Neural cell (in vitro differentiated cells): ENCODE results near the gene NHS. TPM values are rescaled to one million over a fixed set of nuclear protein-coding genes. Genes with fewer than 3 reads are reported as not detected.

ENCODE experiments used
- H2AFZ ChIP-seq: fragments of 200-600, 300-800 bp; sonication (generic), shearing (Covaris generic); 2 replicates; pipeline ENCODE4 v1.6.0; 2014; ENCODE audit warnings: low read depth, mild to moderate bottlenecking, antibody characterized with exemption, low read length, moderate library complexity
- H3F3A ChIP-seq: fragments of 200-600 bp; shearing (Covaris generic); 2 replicates; pipeline ENCODE4 v1.6.1; 2016; ENCODE audit warnings: mild to moderate bottlenecking, moderate library complexity, mixed read lengths, antibody characterized with exemption, low read length; ENCODE audit not compliant: insufficient read depth, poor library complexity, severe bottlenecking
- H3K27ac ChIP-seq: fragments of 200-600, 300-800 bp; sonication (generic), shearing (Covaris generic); 2 replicates; pipeline ENCODE4 v1.5.1; 2014; ENCODE audit warnings: mild to moderate bottlenecking, low read length, moderate library complexity
- H3K27me3 ChIP-seq: fragments of 300-800, 200-600 bp; sonication (generic), shearing (Covaris generic); 2 replicates; pipeline ENCODE4 v1.6.0; 2014; ENCODE audit warnings: mild to moderate bottlenecking, low read depth, low read length, moderate library complexity; ENCODE audit not compliant: insufficient read depth
- H3K36me3 ChIP-seq: fragments of 300-800, 200-600 bp; sonication (generic), shearing (Covaris generic); 2 replicates; pipeline ENCODE4 v1.5.1; 2014; ENCODE audit warnings: mild to moderate bottlenecking, antibody characterized with exemption, low read length, moderate library complexity; ENCODE audit not compliant: insufficient read depth
- H3K4me2 ChIP-seq: fragments of 300-800, 200-600 bp; sonication (generic), shearing (Covaris generic); 2 replicates; pipeline ENCODE4 v1.6.0; 2014; ENCODE audit warnings: mild to moderate bottlenecking, low read length
- H3K4me3 ChIP-seq: fragments of 300-800, 200-600 bp; sonication (generic), shearing (Covaris generic); 2 replicates; pipeline ENCODE4 v1.5.1; 2014; ENCODE audit warnings: mild to moderate bottlenecking, low read length, moderate library complexity
- H3K79me2 ChIP-seq: fragments of 200-600 bp; shearing (Covaris generic); replicated peaks from 2 replicates; pipeline ENCODE4 v1.6.0; 2014; ENCODE audit warnings: mild to moderate bottlenecking, low read length, moderate library complexity; ENCODE audit not compliant: insufficient read depth
- H3K9ac ChIP-seq: fragments of 300-800, 200-600 bp; sonication (generic), shearing (Covaris generic); 2 replicates; pipeline ENCODE4 v1.6.1; 2016; ENCODE audit warnings: mild to moderate bottlenecking, low read length, mixed read lengths
- H3K9me2 ChIP-seq: fragments of 200-600 bp; shearing (Covaris generic); 2 replicates; pipeline ENCODE4 v1.6.1; 2016; ENCODE audit warnings: mild to moderate bottlenecking, low read length, mixed read lengths; ENCODE audit not compliant: insufficient read depth
- H3K9me3 ChIP-seq: fragments of 200-600, 300-800 bp; sonication (generic), shearing (Covaris generic); 2 replicates; pipeline ENCODE4 v1.6.1; 2016; ENCODE audit warnings: mild to moderate bottlenecking, mixed run types, low read length, moderate library complexity, mixed read lengths
- H4K20me1 ChIP-seq: fragments of 200-600 bp; shearing (Covaris generic); 2 replicates; pipeline ENCODE4 v1.6.1; 2016; ENCODE audit warnings: mild to moderate bottlenecking, mixed run types; ENCODE audit not compliant: insufficient read depth
- EP300 ChIP-seq: fragments of 450-650 bp; conservative IDR thresholded peaks from 2 replicates; pipeline ENCODE4 v1.6.1; 2014; ENCODE audit warnings: antibody characterized with exemption, mild to moderate bottlenecking, moderate library complexity; ENCODE audit not compliant: poor library complexity, severe bottlenecking
- EZH2 ChIP-seq: fragments of 200-600, 300-800 bp; shearing (Covaris generic), sonication (generic); IDR thresholded peaks from 2 replicates; pipeline ENCODE4 v1.6.1; 2014; ENCODE audit warnings: antibody characterized with exemption, low read length, borderline replicate concordance, mild to moderate bottlenecking; ENCODE audit not compliant: insufficient read depth, poor library complexity, severe bottlenecking
- MXI1 ChIP-seq: fragments of 450-650 bp; conservative IDR thresholded peaks from 2 replicates; pipeline ENCODE4 v1.6.1; 2014; ENCODE audit warnings: antibody characterized with exemption, mild to moderate bottlenecking; ENCODE audit not compliant: poor library complexity, severe bottlenecking
- POLR2AphosphoS5 ChIP-seq: IDR thresholded peaks from 2 replicates; pipeline ENCODE4 v1.6.1; 2012
- RAD21 ChIP-seq: fragments of 450-650 bp; conservative IDR thresholded peaks from 2 replicates; pipeline ENCODE4 v1.6.1; 2014; ENCODE audit warnings: antibody characterized with exemption, mild to moderate bottlenecking, moderate library complexity
- SMC3 ChIP-seq: fragments of 450-650 bp; conservative IDR thresholded peaks from 2 replicates; pipeline ENCODE4 v1.6.1; 2014; ENCODE audit warnings: antibody characterized with exemption, mild to moderate bottlenecking, moderate library complexity; ENCODE audit not compliant: poor library complexity
- TAF1 ChIP-seq: IDR thresholded peaks from 2 replicates; pipeline ENCODE4 v1.6.1; 2012; ENCODE audit warnings: low read depth
- polyA plus RNA-seq: library from polyadenylated mRNA; depleted of rRNA; stranded (reverse); fragments of >200 nt; gene quantifications from 2 replicates; pipeline ENCODE4 v1.2.3, GENCODE V29; 2014
- TF ChIP-seq, protein P1 (sequence below): fragments of 450-650 bp; IDR thresholded peaks from 2 replicates; pipeline ENCODE4 v1.5.1; 2014; ENCODE audit warnings: antibody characterized with exemption, mild to moderate bottlenecking, moderate library complexity; ENCODE audit not compliant: poor library complexity, severe bottlenecking
- TF ChIP-seq, protein P2 (sequence below): IDR thresholded peaks from 2 replicates; pipeline ENCODE4 v1.6.1; 2012; ENCODE audit warnings: borderline replicate concordance

NHS gene
- polyA plus RNA-seq, 1 donor from 2014 or later = 1.9 TPM

DNA sequence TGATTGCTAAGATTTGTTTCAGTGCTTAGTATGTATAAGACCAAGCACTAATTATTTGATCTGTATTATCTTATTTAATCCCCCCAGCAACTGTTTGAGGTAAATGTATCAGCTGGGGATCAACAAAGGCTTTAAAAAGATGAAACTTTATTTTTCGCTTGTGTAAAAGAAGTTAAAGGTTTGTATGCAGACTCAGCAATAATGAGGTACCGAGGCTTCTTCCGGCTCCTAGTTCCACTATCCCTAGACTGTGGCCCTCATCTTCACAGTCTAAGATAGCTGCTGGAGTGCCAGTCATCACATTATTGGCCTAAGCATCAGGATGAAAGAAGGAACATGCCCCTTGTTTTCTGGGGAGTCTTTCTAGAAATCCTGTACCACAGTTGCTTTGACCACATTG lies 256.6 kb downstream of the NHS start:
- Histone ChIP-seq H4K20me1 (no peaks in the 10 kb centered on the region), H3K27me3 (no peaks in the 10 kb centered on the region), H3K27ac (no peak overlapping the region)

DNA sequence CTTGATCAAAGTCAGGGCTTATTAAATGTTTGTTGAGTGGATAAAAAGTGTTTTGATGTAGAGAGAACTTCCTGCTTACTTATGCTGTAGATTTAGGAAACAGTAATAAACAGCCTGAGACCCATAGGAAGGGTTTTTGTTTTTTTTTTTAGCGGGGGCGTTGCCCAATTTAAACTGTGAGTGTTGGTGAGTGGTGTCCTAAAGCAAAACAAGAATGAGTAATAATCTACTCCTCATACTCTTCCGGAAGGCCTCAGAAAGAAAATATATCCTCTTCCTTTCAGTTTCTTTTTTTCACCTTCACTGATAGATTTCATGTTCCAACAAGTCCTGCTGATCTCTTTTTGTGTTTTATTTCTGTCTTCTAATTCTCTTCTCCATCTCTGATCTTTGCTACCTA lies 257.9 kb downstream of the NHS start:
- H2AFZ ChIP-seq = no peak overlapping the region
- no peaks in the 10 kb centered on the region for H3K79me2 ChIP-seq
- no peaks in the 10 kb centered on the region for H3K9me2 ChIP-seq
- no peak for TF ChIP-seq EP300
- TF ChIP-seq, protein P1, sequence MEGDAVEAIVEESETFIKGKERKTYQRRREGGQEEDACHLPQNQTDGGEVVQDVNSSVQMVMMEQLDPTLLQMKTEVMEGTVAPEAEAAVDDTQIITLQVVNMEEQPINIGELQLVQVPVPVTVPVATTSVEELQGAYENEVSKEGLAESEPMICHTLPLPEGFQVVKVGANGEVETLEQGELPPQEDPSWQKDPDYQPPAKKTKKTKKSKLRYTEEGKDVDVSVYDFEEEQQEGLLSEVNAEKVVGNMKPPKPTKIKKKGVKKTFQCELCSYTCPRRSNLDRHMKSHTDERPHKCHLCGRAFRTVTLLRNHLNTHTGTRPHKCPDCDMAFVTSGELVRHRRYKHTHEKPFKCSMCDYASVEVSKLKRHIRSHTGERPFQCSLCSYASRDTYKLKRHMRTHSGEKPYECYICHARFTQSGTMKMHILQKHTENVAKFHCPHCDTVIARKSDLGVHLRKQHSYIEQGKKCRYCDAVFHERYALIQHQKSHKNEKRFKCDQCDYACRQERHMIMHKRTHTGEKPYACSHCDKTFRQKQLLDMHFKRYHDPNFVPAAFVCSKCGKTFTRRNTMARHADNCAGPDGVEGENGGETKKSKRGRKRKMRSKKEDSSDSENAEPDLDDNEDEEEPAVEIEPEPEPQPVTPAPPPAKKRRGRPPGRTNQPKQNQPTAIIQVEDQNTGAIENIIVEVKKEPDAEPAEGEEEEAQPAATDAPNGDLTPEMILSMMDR = no peak
- TF ChIP-seq SMC3 = no peak
- no peak for TF ChIP-seq TAF1
- TF ChIP-seq MXI1 = no peak
- TF ChIP-seq EZH2 = no peak
- TF ChIP-seq, protein P2, sequence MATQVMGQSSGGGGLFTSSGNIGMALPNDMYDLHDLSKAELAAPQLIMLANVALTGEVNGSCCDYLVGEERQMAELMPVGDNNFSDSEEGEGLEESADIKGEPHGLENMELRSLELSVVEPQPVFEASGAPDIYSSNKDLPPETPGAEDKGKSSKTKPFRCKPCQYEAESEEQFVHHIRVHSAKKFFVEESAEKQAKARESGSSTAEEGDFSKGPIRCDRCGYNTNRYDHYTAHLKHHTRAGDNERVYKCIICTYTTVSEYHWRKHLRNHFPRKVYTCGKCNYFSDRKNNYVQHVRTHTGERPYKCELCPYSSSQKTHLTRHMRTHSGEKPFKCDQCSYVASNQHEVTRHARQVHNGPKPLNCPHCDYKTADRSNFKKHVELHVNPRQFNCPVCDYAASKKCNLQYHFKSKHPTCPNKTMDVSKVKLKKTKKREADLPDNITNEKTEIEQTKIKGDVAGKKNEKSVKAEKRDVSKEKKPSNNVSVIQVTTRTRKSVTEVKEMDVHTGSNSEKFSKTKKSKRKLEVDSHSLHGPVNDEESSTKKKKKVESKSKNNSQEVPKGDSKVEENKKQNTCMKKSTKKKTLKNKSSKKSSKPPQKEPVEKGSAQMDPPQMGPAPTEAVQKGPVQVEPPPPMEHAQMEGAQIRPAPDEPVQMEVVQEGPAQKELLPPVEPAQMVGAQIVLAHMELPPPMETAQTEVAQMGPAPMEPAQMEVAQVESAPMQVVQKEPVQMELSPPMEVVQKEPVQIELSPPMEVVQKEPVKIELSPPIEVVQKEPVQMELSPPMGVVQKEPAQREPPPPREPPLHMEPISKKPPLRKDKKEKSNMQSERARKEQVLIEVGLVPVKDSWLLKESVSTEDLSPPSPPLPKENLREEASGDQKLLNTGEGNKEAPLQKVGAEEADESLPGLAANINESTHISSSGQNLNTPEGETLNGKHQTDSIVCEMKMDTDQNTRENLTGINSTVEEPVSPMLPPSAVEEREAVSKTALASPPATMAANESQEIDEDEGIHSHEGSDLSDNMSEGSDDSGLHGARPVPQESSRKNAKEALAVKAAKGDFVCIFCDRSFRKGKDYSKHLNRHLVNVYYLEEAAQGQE = no peak
- TF ChIP-seq RAD21 = no peak
- no peak overlapping the region for H3K9ac ChIP-seq
- H3K9me3 ChIP-seq = no peaks in the 10 kb centered on the region
- H3K4me2 ChIP-seq = no peak overlapping the region
- H3F3A ChIP-seq = no peaks in the 10 kb centered on the region
- no peaks in the 10 kb centered on the region for H4K20me1 ChIP-seq
- H3K27ac ChIP-seq = no peak overlapping the region
- no peak overlapping the region for H3K4me3 ChIP-seq
- H3K36me3 ChIP-seq = no peaks in the 10 kb centered on the region
- no peaks in the 10 kb centered on the region for H3K27me3 ChIP-seq

More for the DNA sequence above, 256.6 kb downstream of the NHS start:
- Histone ChIP-seq H3F3A (no peaks in the 10 kb centered on the region), H3K9me3 (no peaks in the 10 kb centered on the region), H3K4me2 (no peak overlapping the region), H3K79me2 (no peaks in the 10 kb centered on the region), H3K9me2 (no peaks in the 10 kb centered on the region), H3K36me3 (no peaks in the 10 kb centered on the region), H2AFZ (no peak overlapping the region), H3K4me3 (no peak overlapping the region), H3K9ac (no peak overlapping the region)
- no peak for TF ChIP-seq POLR2AphosphoS5
- no peak for TF ChIP-seq TAF1
- no peak for TF ChIP-seq MXI1
- no peak for TF ChIP-seq EP300
- no peak for TF ChIP-seq RAD21
- TF ChIP-seq SMC3 = no peak
- TF ChIP-seq, protein P2 = no peak
- TF ChIP-seq EZH2 = no peak
- TF ChIP-seq, protein P1 = no peak
